Adrenal gland (tissue), 12 donors: ENCODE data around the gene SPEG. TPM values are rescaled to one million over a fixed set of nuclear protein-coding genes. Genes with fewer than 3 reads are reported as not detected.

Experiments
- DNase-seq, 7 donors: peaks; one replicate each; pipeline ENCODE4 v3.0.0-alpha.2; 2019 to 2020
- H3K27ac ChIP-seq, 5 donors: fragments of 200-600 bp; sonication (generic) in 4 of 5; 1 replicate in 3 of 5; 2 replicates in 2 of 5; pipeline versions ENCODE4 v1.5.1 to v1.8.0; 2016 to 2020; ENCODE audit warnings: mild to moderate bottlenecking in 1 of 5
- H3K27me3 ChIP-seq: fragments of 200-600 bp; 2 replicates; pipeline ENCODE4 v1.8.0; 2021
- H3K36me3 ChIP-seq, 2 donors: fragments of 200-600 bp; replicated peaks in 1 of 2; 1 replicate in 1 of 2; 2 replicates in 1 of 2; pipeline versions ENCODE4 v1.5.1 to v1.8.0; 2018 to 2022
- H3K4me1 ChIP-seq, 2 donors: fragments of 200-600 bp; replicated peaks in 1 of 2; 1 replicate in 1 of 2; 2 replicates in 1 of 2; pipeline versions ENCODE4 v1.5.1 to v1.8.0; 2018 to 2021
- H3K4me3 ChIP-seq, 4 donors: fragments of 200-600 bp; sonication (generic) in 3 of 4; one replicate each; pipeline ENCODE4 v1.5.1; 2016 to 2018
- H3K9me3 ChIP-seq, 3 donors: fragments of 200-600 bp; sonication (generic) in 1 of 3; replicated peaks in 1 of 3; 1 replicate in 2 of 3; 2 replicates in 1 of 3; pipeline versions ENCODE4 v1.5.1 to v1.8.0; 2016 to 2021
- POLR2A ChIP-seq, 2 donors: fragments of 450-650 bp; IDR thresholded peaks; one replicate each; pipeline ENCODE4 v1.6.1; 2017; ENCODE audit warnings: antibody characterized with exemption in 2 of 2, mild to moderate bottlenecking in 2 of 2, moderate library complexity in 1 of 2
- WGBS, 4 donors: extraction: QIAGEN DNeasy Blood & Tissue Kit in 2 of 4; methylation state at CpG; one replicate each; pipeline versions ENCODE4 v1.1.5 to v1.1.7; 2013 to 2017; 5-methylcytosine and 5-hydroxymethylcytosine counted together
- intact Hi-C, 2 donors: fragments of 100-400 bp; cut with DNase I; formaldehyde crosslinking; loops; one replicate each; pipeline versions ENCODE4 v1.14.1 to v1.15.0; 2022 to 2023
- polyA plus RNA-seq, 3 donors: library from polyadenylated mRNA; stranded (reverse); fragments of 200-250 nt in 2 of 3; fragments of 350-450 nt in 1 of 3; fragmentation: Illumina TruSeq in 1 of 3; extraction: RNeasy Lipid Tissue Mini Kit (QIAGEN cat#74804) in 1 of 3; gene quantifications; one replicate each; pipeline ENCODE4 v1.2.3, GENCODE V29; 2013 to 2014
- total RNA-seq, 9 donors: library from RNA; depleted of rRNA in 4 of 9; stranded (reverse); fragments of >200 nt in 4 of 9; fragments of 120-200 nt in 1 of 9; fragmentation: NEBNext Ultra II Directional in 1 of 9; extraction: Animal tissue kit (Norgen Biotek cat#: 25700) in 1 of 9; gene quantifications; one replicate each; pipeline versions ENCODE4 v1.1.0 to v1.2.4, GENCODE V29; 2013 to 2023
- TF ChIP-seq, protein P1 (sequence below), 6 experiments: fragments of 450-650 bp in 4 of 6; fragments of 200-600 bp in 2 of 6; sonication (generic) in 1 of 6; IDR thresholded peaks; 1 replicate in 5 of 6; 2 replicates in 1 of 6; pipeline versions ENCODE4 v1.5.1 to v1.8.0; 2016 to 2021; ENCODE audit warnings: antibody characterized with exemption in 6 of 6, mild to moderate bottlenecking in 2 of 6, moderate library complexity in 1 of 6
- donor health status: healthy with polysubstance abuse.
- donor health status: Bipolar disorder and iron deficiency.
- donor health status: DM: yes; HTN: yes; CAD: no.
- donor health status: DM: no; HTN: no; CAD: no.
- donor health status: DM: no; HTN: no; CAD: no.
- donor health status: DM: yes; HTN: yes; CAD: no.

Gene SPEG
- total and polyA plus RNA-seq, 12 donors = 0.66 to 178 (median 5.5) TPM

DNA sequence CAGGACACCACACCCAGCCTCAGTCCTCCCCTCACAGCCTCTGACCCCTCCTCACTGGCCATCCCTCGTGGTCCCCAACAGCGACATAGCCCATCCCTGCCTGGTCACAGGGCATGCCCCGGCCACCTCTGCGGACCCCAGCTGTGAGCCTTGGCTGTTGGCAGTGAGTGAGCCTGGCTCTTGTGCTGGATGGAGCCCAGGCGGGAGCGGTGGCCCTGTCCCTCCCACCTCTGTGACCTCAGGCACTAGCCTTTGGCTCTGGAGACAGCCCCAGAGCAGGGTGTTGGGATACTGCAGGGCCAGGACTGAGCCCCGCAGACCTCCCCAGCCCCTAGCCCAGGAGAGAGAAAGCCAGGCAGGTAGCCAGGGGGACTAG is 8.6 kb upstream of the SPEG start:
- H3K36me3 ChIP-seq = no peaks in the 10 kb centered on the region

GRCh38 chr2:219426534-219427136 is 8.0 kb upstream of the SPEG start:
- Histone ChIP-seq H3K27me3 (no peaks in the 10 kb centered on the region), H3K4me3 (no peak overlapping the region), H3K4me1 (no peaks in the 10 kb centered on the region), H3K36me3 (no peaks in the 10 kb centered on the region), H3K27ac (no peak overlapping the region), H3K9me3 (no peaks in the 10 kb centered on the region)
- no peak for DNase-seq
- 64 to 76% (median 70%) methylated on average over 5 to 7 of the region's 7 CpGs for WGBS, 4 donors
- TF ChIP-seq, protein P1, sequence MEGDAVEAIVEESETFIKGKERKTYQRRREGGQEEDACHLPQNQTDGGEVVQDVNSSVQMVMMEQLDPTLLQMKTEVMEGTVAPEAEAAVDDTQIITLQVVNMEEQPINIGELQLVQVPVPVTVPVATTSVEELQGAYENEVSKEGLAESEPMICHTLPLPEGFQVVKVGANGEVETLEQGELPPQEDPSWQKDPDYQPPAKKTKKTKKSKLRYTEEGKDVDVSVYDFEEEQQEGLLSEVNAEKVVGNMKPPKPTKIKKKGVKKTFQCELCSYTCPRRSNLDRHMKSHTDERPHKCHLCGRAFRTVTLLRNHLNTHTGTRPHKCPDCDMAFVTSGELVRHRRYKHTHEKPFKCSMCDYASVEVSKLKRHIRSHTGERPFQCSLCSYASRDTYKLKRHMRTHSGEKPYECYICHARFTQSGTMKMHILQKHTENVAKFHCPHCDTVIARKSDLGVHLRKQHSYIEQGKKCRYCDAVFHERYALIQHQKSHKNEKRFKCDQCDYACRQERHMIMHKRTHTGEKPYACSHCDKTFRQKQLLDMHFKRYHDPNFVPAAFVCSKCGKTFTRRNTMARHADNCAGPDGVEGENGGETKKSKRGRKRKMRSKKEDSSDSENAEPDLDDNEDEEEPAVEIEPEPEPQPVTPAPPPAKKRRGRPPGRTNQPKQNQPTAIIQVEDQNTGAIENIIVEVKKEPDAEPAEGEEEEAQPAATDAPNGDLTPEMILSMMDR (IDR thresholded peaks at IDR 0.05) = no peak
- no peak for TF ChIP-seq POLR2A (IDR thresholded peaks at IDR 0.05)
- intact Hi-C loops = no loop called here

More for the DNA sequence above, 8.6 kb upstream of the SPEG start:
- WGBS, 4 donors = 78 to 86% (median 80%) methylated on average over 4 to 7 of the region's 7 CpGs; no CpG with 5 or more reads in 1 of the 4 donors
- Histone ChIP-seq H3K4me1 (no peaks in the 10 kb centered on the region), H3K4me3 (no peak overlapping the region), H3K27me3 (no peaks in the 10 kb centered on the region), H3K9me3 (no peaks in the 10 kb centered on the region), H3K27ac (no peak overlapping the region)
- TF ChIP-seq, protein P1 (IDR thresholded peaks at IDR 0.05) = no peak
- TF ChIP-seq POLR2A (IDR thresholded peaks at IDR 0.05) = no peak
- intact Hi-C loops = no loop called here
- no peak for DNase-seq

- TF ChIP-seq, protein P1 (IDR thresholded peaks at IDR 0.05) = no peak
- no peak for TF ChIP-seq POLR2A (IDR thresholded peaks at IDR 0.05)
- H3K36me3 ChIP-seq = no peaks in the 10 kb centered on the region
- no peak for DNase-seq
- H3K4me1 ChIP-seq = no peaks in the 10 kb centered on the region
- no peak overlapping the region for H3K4me3 ChIP-seq
- no peaks in the 10 kb centered on the region for H3K27me3 ChIP-seq
- no peak overlapping the region for H3K27ac ChIP-seq
- intact Hi-C loops = no loop called here
- H3K9me3 ChIP-seq = no peaks in the 10 kb centered on the region
These were observed 6.2 kb upstream of the SPEG start for GRCh38 chr2:219428469-219428868.

GRCh38 chr2:219429958-219430606 is 4.6 kb upstream of the SPEG start:
- WGBS, 4 donors = 79 to 93% (median 84%) methylated on average over 7 of the region's 7 CpGs
- intact Hi-C loops = no loop called here
- H3K27ac ChIP-seq = peak overlapping the region in 1 of 5 donors; percentile 40
- TF ChIP-seq, protein P1 (IDR thresholded peaks at IDR 0.05) = no peak
- TF ChIP-seq POLR2A (IDR thresholded peaks at IDR 0.05) = no peak
- no peaks in the 10 kb centered on the region for H3K9me3 ChIP-seq
- peaks cover 9% of the 10 kb centered on the region for H3K27me3 ChIP-seq
- no peak for DNase-seq
- H3K36me3 ChIP-seq = no peaks in the 10 kb centered on the region
- H3K4me3 ChIP-seq = no peak overlapping the region
- no peaks in the 10 kb centered on the region for H3K4me1 ChIP-seq
